Measurements from ENCODE around the gene LGR6.
"Not testable (repeated sequence)": the region's sequence is repeated elsewhere in the genome, so short reads cannot be mapped to it uniquely, and the experiment has no call there.

LGR6 gene

GRCh38 chr1:202221911-202222909 lies 28.6 kb downstream of the LGR6 start:
- DNase-seq = no peak

- no peak for DNase-seq
Observed at GRCh38 chr1:202223121-202223860, 29.7 kb downstream of the LGR6 start.

- no peak for DNase-seq
Observed at GRCh38 chr1:202224453-202224852, 30.9 kb downstream of the LGR6 start.

GRCh38 chr1:202225131-202225530 lies 31.5 kb downstream of the LGR6 start:
- no peak for DNase-seq

- DNase-seq = no peak
Observed at GRCh38 chr1:202227053-202227672, 33.6 kb downstream of the LGR6 start.

GRCh38 chr1:202227997-202228401 lies 34.4 kb downstream of the LGR6 start:
- DNase-seq = no peak

- DNase-seq = no peak
Observed at GRCh38 chr1:202228484-202229122, 35.0 kb downstream of the LGR6 start.

- DNase-seq = no peak
Observed at GRCh38 chr1:202229376-202229775, 35.8 kb downstream of the LGR6 start.

GRCh38 chr1:202230061-202230938 lies 36.7 kb downstream of the LGR6 start:
- no peak for DNase-seq

GRCh38 chr1:202230939-202231645 lies 37.5 kb downstream of the LGR6 start:
- DNase-seq = no peak

- no peak for DNase-seq
Observed at GRCh38 chr1:202233171-202233570, 39.6 kb downstream of the LGR6 start.

- no peak for DNase-seq
Observed at GRCh38 chr1:202233804-202234203, 40.2 kb downstream of the LGR6 start.

- DNase-seq = no peak
Observed at GRCh38 chr1:202234331-202235002, 40.9 kb downstream of the LGR6 start.

GRCh38 chr1:202235003-202235660 lies 41.5 kb downstream of the LGR6 start:
- DNase-seq = no peak

- DNase-seq = peak; percentile 37
Observed at GRCh38 chr1:202235856-202236837, 42.5 kb downstream of the LGR6 start.

- no peak for DNase-seq
Observed at GRCh38 chr1:202237052-202237451, 43.5 kb downstream of the LGR6 start.

GRCh38 chr1:202238914-202239313 lies 45.3 kb downstream of the LGR6 start:
- no peak for DNase-seq

- not testable (repeated sequence) for DNase-seq
Observed at GRCh38 chr1:202240226-202240625, 46.6 kb downstream of the LGR6 start.

GRCh38 chr1:202240956-202241355 lies 47.4 kb downstream of the LGR6 start:
- DNase-seq = no peak

All from NCI-H1092 (cell line).